ENCODE results near the gene ATOH8. TPM values are rescaled to one million over a fixed set of nuclear protein-coding genes. Genes with fewer than 3 reads are reported as not detected.

The ATOH8 gene
- total and polyA plus RNA-seq, 12 donors, result 8.7 to 45.9 (median 17.8) TPM

- H3K27ac ChIP-seq, result peak overlapping the region in 8 of 10 donors; percentile 2 to 92 (median 73)
- H3K27me3 ChIP-seq, result peaks cover 0 to 27% (median 0%) of the 10 kb centered on the region in 7 donors
- ATAC-seq, result no peak
- no peak for DNase-seq
- H3K4me1 ChIP-seq, result peaks cover 30 to 95% (median 75%) of the 10 kb centered on the region in 9 donors
- no peaks in the 10 kb centered on the region for H3K36me3 ChIP-seq
- H3K4me3 ChIP-seq, result no peak overlapping the region
- intact Hi-C loops (cut with DNase I), result loop anchor here in 1 of 10 donors (10.0 kb wide), 1 partner anchor 327 kb away; no protein-coding TSS in a partner anchor
- no peak for TF ChIP-seq CTCF (IDR thresholded peaks at IDR 0.05)
- H3K9me3 ChIP-seq, result no peaks in the 10 kb centered on the region
- WGBS, 2 donors, result 74 to 78% methylated on average over 9 of the region's 9 CpGs
These were observed 5.6 kb upstream of the ATOH8 start for GRCh38 chr2:85748039-85748734.

GRCh38 chr2:85748985-85749875 lies 4.6 kb upstream of the ATOH8 start:
- no peak for DNase-seq
- no peak overlapping the region for H3K4me3 ChIP-seq

GRCh38 chr2:85750587-85751575 lies 2.9 kb upstream of the ATOH8 start:
- intact Hi-C loops (cut with DNase I), result loop anchor here in 9 of 10 donors (1.0 to 5.0 kb wide), 9 partner anchors 22 to 64 kb away; no protein-coding TSS in a partner anchor
- peak; percentile 65 to 91 (median 82) for TF ChIP-seq CTCF (IDR thresholded peaks at IDR 0.05)
- DNase-seq, result peak; percentile 74 to 82
- H3K27ac ChIP-seq, result peak overlapping the region in 6 of 10 donors; percentile 41 to 92 (median 81)
- no peaks in the 10 kb centered on the region for H3K36me3 ChIP-seq
- 35% methylated on average over 15 of the region's 15 CpGs for WGBS, 2 donors
- no peak overlapping the region for H3K4me3 ChIP-seq
- peaks cover 0 to 52% (median 0%) of the 10 kb centered on the region in 7 donors for H3K27me3 ChIP-seq
- no peaks in the 10 kb centered on the region for H3K9me3 ChIP-seq
- peak; percentile 47 to 81 (median 66) for ATAC-seq
- H3K4me1 ChIP-seq, result peaks cover 15 to 88% (median 60%) of the 10 kb centered on the region in 9 donors

More at GRCh38 chr2:85748985-85749875, 4.6 kb upstream of the ATOH8 start:
- 40 to 48% methylated on average over 6 to 7 of the region's 7 CpGs for WGBS, 2 donors
- no peaks in the 10 kb centered on the region for H3K9me3 ChIP-seq
- H3K27ac ChIP-seq, result peak overlapping the region in 9 of 10 donors; percentile 2 to 92 (median 68)
- H3K4me1 ChIP-seq, result peaks cover 23 to 89% (median 73%) of the 10 kb centered on the region in 9 donors
- peak in 2 of 9 donors; percentile 8 for TF ChIP-seq CTCF (IDR thresholded peaks at IDR 0.05)
- H3K27me3 ChIP-seq, result peaks cover 0 to 37% (median 0%) of the 10 kb centered on the region in 7 donors
- H3K36me3 ChIP-seq, result no peaks in the 10 kb centered on the region
- intact Hi-C loops (cut with DNase I), result loop anchor here in 1 of 10 donors (10.0 kb wide), 1 partner anchor 326 kb away; no protein-coding TSS in a partner anchor
- peak; percentile 2 to 64 (median 34) for ATAC-seq
